Measurements from ENCODE around the gene HNRNPL.

DNA sequence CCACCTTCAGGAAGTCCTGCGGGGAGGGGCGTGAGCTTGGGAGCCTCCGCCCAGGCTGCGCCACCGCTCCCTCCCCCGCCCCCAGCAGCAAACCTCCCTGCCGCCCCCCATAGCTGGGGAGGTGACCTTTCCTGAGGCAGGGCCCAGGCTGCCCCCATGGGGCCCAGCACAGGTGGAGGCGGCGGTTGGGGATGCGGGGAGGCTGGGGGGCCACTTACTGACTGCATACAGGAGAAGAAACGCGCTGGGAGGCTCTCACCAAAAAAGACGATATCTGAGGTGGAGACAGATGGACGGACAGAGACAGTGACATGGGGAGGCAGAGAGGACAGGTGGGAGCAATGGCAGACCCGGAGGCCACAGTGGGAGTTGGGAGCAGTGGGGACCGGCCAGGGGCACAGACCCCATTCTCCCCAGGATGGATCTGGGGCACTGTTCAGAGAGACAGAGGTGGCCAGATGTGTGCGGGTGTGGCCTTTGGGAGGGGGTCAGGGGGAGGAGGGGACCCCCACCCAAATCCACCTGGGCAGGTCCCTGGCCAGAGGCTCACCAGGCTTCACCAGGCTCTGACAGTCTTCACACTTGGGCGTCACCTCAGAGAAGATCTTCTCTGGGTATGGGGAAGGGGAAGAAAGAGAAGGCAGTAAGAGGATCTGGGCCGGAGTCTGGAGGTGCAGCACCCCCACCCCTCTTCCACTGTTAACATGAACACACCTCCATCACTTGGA is 31.3 kb upstream of the HNRNPL start:
- TF ChIP-seq, protein P1, sequence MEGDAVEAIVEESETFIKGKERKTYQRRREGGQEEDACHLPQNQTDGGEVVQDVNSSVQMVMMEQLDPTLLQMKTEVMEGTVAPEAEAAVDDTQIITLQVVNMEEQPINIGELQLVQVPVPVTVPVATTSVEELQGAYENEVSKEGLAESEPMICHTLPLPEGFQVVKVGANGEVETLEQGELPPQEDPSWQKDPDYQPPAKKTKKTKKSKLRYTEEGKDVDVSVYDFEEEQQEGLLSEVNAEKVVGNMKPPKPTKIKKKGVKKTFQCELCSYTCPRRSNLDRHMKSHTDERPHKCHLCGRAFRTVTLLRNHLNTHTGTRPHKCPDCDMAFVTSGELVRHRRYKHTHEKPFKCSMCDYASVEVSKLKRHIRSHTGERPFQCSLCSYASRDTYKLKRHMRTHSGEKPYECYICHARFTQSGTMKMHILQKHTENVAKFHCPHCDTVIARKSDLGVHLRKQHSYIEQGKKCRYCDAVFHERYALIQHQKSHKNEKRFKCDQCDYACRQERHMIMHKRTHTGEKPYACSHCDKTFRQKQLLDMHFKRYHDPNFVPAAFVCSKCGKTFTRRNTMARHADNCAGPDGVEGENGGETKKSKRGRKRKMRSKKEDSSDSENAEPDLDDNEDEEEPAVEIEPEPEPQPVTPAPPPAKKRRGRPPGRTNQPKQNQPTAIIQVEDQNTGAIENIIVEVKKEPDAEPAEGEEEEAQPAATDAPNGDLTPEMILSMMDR (IDR thresholded peaks at IDR 0.05; ENCODE audit: low read depth, low read length) = no peak
- no peak for TF ChIP-seq POLR2A (IDR thresholded peaks at IDR 0.05; ENCODE audit: extremely low read depth, insufficient read length)
- no peak for TF ChIP-seq MYC (IDR thresholded peaks at IDR 0.05; ENCODE audit: low read depth, low read length)
